ENCODE results near the gene NCBP2.
A peak's percentile ranks its signal among the peaks of the same experiment; 100 is the strongest.
"Not testable (repeated sequence)": the region's sequence is repeated elsewhere in the genome, so short reads cannot be mapped to it uniquely, and the experiment has no call there.

Gene NCBP2

GRCh38 chr3:196949285-196949619 lies 6.9 kb upstream of the NCBP2 start:
- Histone ChIP-seq H3K36me3 (replicated peaks; ENCODE audit: low read depth, low read length) (no peaks in the 10 kb centered on the region), H3K4me1 (ENCODE audit: low read length) (no peaks in the 10 kb centered on the region), H4K20me1 (ENCODE audit: insufficient read depth, low read length) (no peaks in the 10 kb centered on the region), H3K4me2 (ENCODE audit: low read length) (no peak overlapping the region), H3K9ac (ENCODE audit: low read length) (no peak overlapping the region), H3K79me2 (ENCODE audit: low read length) (peaks cover 6% of the 10 kb centered on the region), H2AFZ (ENCODE audit: low read depth, low read length) (no peak overlapping the region), H3K9me3 (ENCODE audit: insufficient read depth, low read length) (no peaks in the 10 kb centered on the region), H3K4me3 (ENCODE audit: low read length) (no peak overlapping the region), H3K27ac (ENCODE audit: low read length) (no peak overlapping the region), H3K27me3 (ENCODE audit: low read depth, low read length) (no peaks in the 10 kb centered on the region)
- no peak for TF ChIP-seq EZH2phosphoT487 (IDR thresholded peaks at IDR 0.05; ENCODE audit: low read depth)
- no peak for TF ChIP-seq CTCF (IDR thresholded peaks at IDR 0.05; ENCODE audit: low read depth, low read length)

- no peak overlapping the region for H3K9ac ChIP-seq (ENCODE audit: low read length)
Observed at GRCh38 chr3:196948442-196949284, 6.3 kb upstream of the NCBP2 start.

GRCh38 chr3:196947860-196948441 lies 5.6 kb upstream of the NCBP2 start:
- Histone ChIP-seq H3K27me3 (ENCODE audit: low read depth, low read length) (no peaks in the 10 kb centered on the region), H3K27ac (ENCODE audit: low read length) (no peak overlapping the region), H3K4me1 (ENCODE audit: low read length) (peaks cover 7% of the 10 kb centered on the region), H3K79me2 (ENCODE audit: low read length) (peaks cover 18% of the 10 kb centered on the region), H3K4me3 (ENCODE audit: low read length) (no peak overlapping the region), H3K36me3 (replicated peaks; ENCODE audit: low read depth, low read length) (peaks cover 4% of the 10 kb centered on the region), H3K9ac (ENCODE audit: low read length) (no peak overlapping the region), H2AFZ (ENCODE audit: low read depth, low read length) (no peak overlapping the region), H3K4me2 (ENCODE audit: low read length) (no peak overlapping the region), H4K20me1 (ENCODE audit: insufficient read depth, low read length) (0 out of 2 replicates have a peak, but pooled peaks cover 4% of the 10 kb centered on the region), H3K9me3 (ENCODE audit: insufficient read depth, low read length) (no peaks in the 10 kb centered on the region)
- TF ChIP-seq EZH2phosphoT487 (IDR thresholded peaks at IDR 0.05; ENCODE audit: low read depth) (no peak), CTCF (IDR thresholded peaks at IDR 0.05; ENCODE audit: low read depth, low read length) (no peak)

More at GRCh38 chr3:196948442-196949284, 6.3 kb upstream of the NCBP2 start:
- H3K4me1 ChIP-seq (ENCODE audit: low read length): peaks cover 2% of the 10 kb centered on the region
- TF ChIP-seq CTCF (IDR thresholded peaks at IDR 0.05; ENCODE audit: low read depth, low read length) (no peak), EZH2phosphoT487 (IDR thresholded peaks at IDR 0.05; ENCODE audit: low read depth) (no peak)
- peaks cover 11% of the 10 kb centered on the region for H3K79me2 ChIP-seq (ENCODE audit: low read length)
- no peaks in the 10 kb centered on the region for H3K9me3 ChIP-seq (ENCODE audit: insufficient read depth, low read length)
- no peak overlapping the region for H2AFZ ChIP-seq (ENCODE audit: low read depth, low read length)
- H3K27ac ChIP-seq (ENCODE audit: low read length): no peak overlapping the region
- H3K27me3 ChIP-seq (ENCODE audit: low read depth, low read length): no peaks in the 10 kb centered on the region
- no peak overlapping the region for H3K4me3 ChIP-seq (ENCODE audit: low read length)
- H3K4me2 ChIP-seq (ENCODE audit: low read length): no peak overlapping the region
- 0 out of 2 replicates have a peak, but pooled peaks cover 1% of the 10 kb centered on the region for H4K20me1 ChIP-seq (ENCODE audit: insufficient read depth, low read length)
- peaks cover under 1% of the 10 kb centered on the region for H3K36me3 ChIP-seq (replicated peaks; ENCODE audit: low read depth, low read length)

- peaks cover 23% of the 10 kb centered on the region for H3K79me2 ChIP-seq (ENCODE audit: low read length)
- H3K4me2 ChIP-seq (ENCODE audit: low read length): no peak overlapping the region
- no peak overlapping the region for H3K27ac ChIP-seq (ENCODE audit: low read length)
- H3K27me3 ChIP-seq (ENCODE audit: low read depth, low read length): no peaks in the 10 kb centered on the region
- no peaks in the 10 kb centered on the region for H3K9me3 ChIP-seq (ENCODE audit: insufficient read depth, low read length)
- peaks cover 7% of the 10 kb centered on the region for H3K4me1 ChIP-seq (ENCODE audit: low read length)
- TF ChIP-seq EZH2phosphoT487 (IDR thresholded peaks at IDR 0.05; ENCODE audit: low read depth): no peak
- no peak for TF ChIP-seq CTCF (IDR thresholded peaks at IDR 0.05; ENCODE audit: low read depth, low read length)
- no peak overlapping the region for H3K4me3 ChIP-seq (ENCODE audit: low read length)
- H2AFZ ChIP-seq (ENCODE audit: low read depth, low read length): no peak overlapping the region
- H3K9ac ChIP-seq (ENCODE audit: low read length): no peak overlapping the region
- H3K36me3 ChIP-seq (replicated peaks; ENCODE audit: low read depth, low read length): peaks cover 4% of the 10 kb centered on the region
- 0 out of 2 replicates have a peak, but pooled peaks cover 4% of the 10 kb centered on the region for H4K20me1 ChIP-seq (ENCODE audit: insufficient read depth, low read length)
Observed at GRCh38 chr3:196947136-196947859, 5.0 kb upstream of the NCBP2 start.

- H3K27me3 ChIP-seq (ENCODE audit: low read depth, low read length); H2AFZ ChIP-seq (ENCODE audit: low read depth, low read length); H3K9ac ChIP-seq (ENCODE audit: low read length); H3K27ac ChIP-seq (ENCODE audit: low read length); H3K9me3 ChIP-seq (ENCODE audit: insufficient read depth, low read length); H3K36me3 ChIP-seq (replicated peaks; ENCODE audit: low read depth, low read length); H4K20me1 ChIP-seq (ENCODE audit: insufficient read depth, low read length); H3K4me3 ChIP-seq (ENCODE audit: low read length): not testable (repeated sequence)
- Histone ChIP-seq H3K4me2 (ENCODE audit: low read length) (0 out of 2 replicates have a peak overlapping the region, but pooled peaks have one; percentile 90), H3K4me1 (ENCODE audit: low read length) (peaks cover 23% of the 10 kb centered on the region), H3K79me2 (ENCODE audit: low read length) (peaks cover 54% of the 10 kb centered on the region)
Observed at GRCh38 chr3:196944037-196944790, 1.9 kb upstream of the NCBP2 start.

Data from OCI-LY3 (cell line).